DND-41 (cell line): ENCODE data around the gene SDCCAG8.

Experiments
- EZH2 ChIP-seq: IDR thresholded peaks from 3 replicates; pipeline ENCODE4 v1.6.1; 2012; ENCODE audit warnings: borderline replicate concordance, low read depth, mild to moderate bottlenecking, moderate library complexity, low read length, inconsistent platforms; ENCODE audit not compliant: severe bottlenecking
- TF ChIP-seq, protein P1 (sequence below): IDR thresholded peaks from 2 replicates; pipeline ENCODE4 v1.5.1; 2012; ENCODE audit warnings: borderline replicate concordance, low read length, moderate library complexity, mild to moderate bottlenecking; ENCODE audit not compliant: poor library complexity, severe bottlenecking; ENCODE audit errors: extremely low read depth

DNA sequence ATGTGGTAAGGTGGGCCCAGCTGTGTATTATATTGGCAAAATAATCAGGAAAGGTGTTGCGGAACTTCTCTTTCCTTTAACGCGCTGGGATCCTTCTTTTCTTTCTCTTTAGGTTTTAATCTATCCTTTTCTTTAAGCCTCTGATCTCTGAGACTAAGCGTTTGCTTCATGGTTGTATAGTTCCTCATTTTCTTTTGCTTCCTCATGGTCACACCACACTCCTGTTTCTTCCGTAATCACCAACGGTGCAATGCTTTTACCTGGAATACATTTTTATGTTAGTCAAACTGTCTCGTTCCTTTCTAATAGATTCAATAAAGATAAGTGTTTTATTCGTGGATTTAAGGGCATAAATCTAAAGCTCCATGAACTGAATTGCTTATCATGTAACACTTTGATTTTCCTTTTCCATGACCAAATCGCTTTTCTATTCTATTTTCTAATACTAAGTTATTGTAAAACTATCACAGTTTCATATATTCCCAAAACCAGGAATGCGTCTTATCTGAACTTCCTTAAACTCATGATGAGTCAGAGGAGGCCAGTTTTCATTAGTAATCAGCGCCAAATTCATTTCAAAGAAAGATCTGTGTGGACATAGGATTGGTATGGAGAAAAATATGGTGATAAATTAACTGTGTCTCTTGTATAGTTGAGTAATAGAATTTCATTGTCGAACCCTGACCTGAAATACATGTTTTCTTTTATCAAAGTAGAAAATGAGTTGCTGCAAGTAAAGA, 12.2 kb downstream of the SDCCAG8 start:
- TF ChIP-seq, protein P1, sequence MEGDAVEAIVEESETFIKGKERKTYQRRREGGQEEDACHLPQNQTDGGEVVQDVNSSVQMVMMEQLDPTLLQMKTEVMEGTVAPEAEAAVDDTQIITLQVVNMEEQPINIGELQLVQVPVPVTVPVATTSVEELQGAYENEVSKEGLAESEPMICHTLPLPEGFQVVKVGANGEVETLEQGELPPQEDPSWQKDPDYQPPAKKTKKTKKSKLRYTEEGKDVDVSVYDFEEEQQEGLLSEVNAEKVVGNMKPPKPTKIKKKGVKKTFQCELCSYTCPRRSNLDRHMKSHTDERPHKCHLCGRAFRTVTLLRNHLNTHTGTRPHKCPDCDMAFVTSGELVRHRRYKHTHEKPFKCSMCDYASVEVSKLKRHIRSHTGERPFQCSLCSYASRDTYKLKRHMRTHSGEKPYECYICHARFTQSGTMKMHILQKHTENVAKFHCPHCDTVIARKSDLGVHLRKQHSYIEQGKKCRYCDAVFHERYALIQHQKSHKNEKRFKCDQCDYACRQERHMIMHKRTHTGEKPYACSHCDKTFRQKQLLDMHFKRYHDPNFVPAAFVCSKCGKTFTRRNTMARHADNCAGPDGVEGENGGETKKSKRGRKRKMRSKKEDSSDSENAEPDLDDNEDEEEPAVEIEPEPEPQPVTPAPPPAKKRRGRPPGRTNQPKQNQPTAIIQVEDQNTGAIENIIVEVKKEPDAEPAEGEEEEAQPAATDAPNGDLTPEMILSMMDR, result no peak
- TF ChIP-seq EZH2, result no peak
